22Rv1 (cell line): ENCODE measurements around the gene ITGA2.

Source experiments
- H3K27ac ChIP-seq: fragments of 450-650 bp; 2 replicates; pipeline ENCODE4 v1.5.1; 2017
- CTCF ChIP-seq: fragments of 450-650 bp; IDR thresholded peaks from 2 replicates; pipeline ENCODE4 v1.5.1; 2017; ENCODE audit warnings: mild to moderate bottlenecking
- ZFX ChIP-seq: fragments of 450-650 bp; IDR thresholded peaks from 2 replicates; pipeline ENCODE4 v1.6.1; 2017; ENCODE audit warnings: antibody characterized with exemption, borderline replicate concordance

Gene ITGA2

GRCh38 chr5:53059281-53059680, 70.1 kb downstream of the ITGA2 start:
- TF ChIP-seq CTCF (no peak), ZFX (no peak)
- H3K27ac ChIP-seq, result no peak overlapping the region

- no peak overlapping the region for H3K27ac ChIP-seq
- TF ChIP-seq ZFX (no peak), CTCF (no peak)
These were observed 74.0 kb downstream of the ITGA2 start for GRCh38 chr5:53063176-53063575.

- no peak overlapping the region for H3K27ac ChIP-seq
- TF ChIP-seq CTCF, result no peak
- no peak for TF ChIP-seq ZFX
These were observed 74.6 kb downstream of the ITGA2 start for GRCh38 chr5:53063791-53064190.

- H3K27ac ChIP-seq, result no peak overlapping the region
- TF ChIP-seq CTCF (no peak), ZFX (no peak)
These were observed 76.9 kb downstream of the ITGA2 start for GRCh38 chr5:53066088-53066487.

GRCh38 chr5:53067641-53068040, 78.5 kb downstream of the ITGA2 start:
- TF ChIP-seq ZFX (no peak), CTCF (no peak)
- no peak overlapping the region for H3K27ac ChIP-seq

GRCh38 chr5:53068291-53068836, 79.2 kb downstream of the ITGA2 start:
- TF ChIP-seq ZFX (no peak), CTCF (no peak)
- H3K27ac ChIP-seq, result no peak overlapping the region

GRCh38 chr5:53069626-53070025, 80.5 kb downstream of the ITGA2 start:
- no peak for TF ChIP-seq CTCF
- no peak overlapping the region for H3K27ac ChIP-seq
